ENCODE measurements around the gene HLCS. TPM values are rescaled to one million over a fixed set of nuclear protein-coding genes. Genes with fewer than 3 reads are reported as not detected.

Gene HLCS
- total RNA-seq, 1 donor from 2014 or later: 21.9 TPM

- no peak for DNase-seq (ENCODE audit: low read depth, low spot score)
- TF ChIP-seq CTCF (conservative IDR thresholded peaks at IDR 0.05): no peak
- H3K4me1 Mint-ChIP-seq: peaks cover 9% of the 10 kb centered on the region
- H3K36me3 Mint-ChIP-seq (ENCODE audit: low read depth): no peaks in the 10 kb centered on the region
- H3K9me3 Mint-ChIP-seq: no peaks in the 10 kb centered on the region
- H3K27ac Mint-ChIP-seq (ENCODE audit: unreplicated experiment): no peak overlapping the region
- peaks cover 99% of the 10 kb centered on the region for H3K27me3 Mint-ChIP-seq (ENCODE audit: low read depth)
- peak overlapping the region; percentile 51 for H3K4me3 Mint-ChIP-seq
Measured at GRCh38 chr21:36709030-36709867, 257.2 kb downstream of the HLCS start.

GRCh38 chr21:36708286-36709029 is 258.0 kb downstream of the HLCS start:
- no peak for DNase-seq (ENCODE audit: low read depth, low spot score)
- no peak overlapping the region for H3K4me3 Mint-ChIP-seq
- no peaks in the 10 kb centered on the region for H3K36me3 Mint-ChIP-seq (ENCODE audit: low read depth)
- TF ChIP-seq CTCF (conservative IDR thresholded peaks at IDR 0.05): no peak
- peaks cover 99% of the 10 kb centered on the region for H3K27me3 Mint-ChIP-seq (ENCODE audit: low read depth)
- H3K4me1 Mint-ChIP-seq: peaks cover 9% of the 10 kb centered on the region
- no peak overlapping the region for H3K27ac Mint-ChIP-seq (ENCODE audit: unreplicated experiment)
- no peaks in the 10 kb centered on the region for H3K9me3 Mint-ChIP-seq

- Mint-ChIP-seq H3K9me3 (no peaks in the 10 kb centered on the region), H3K4me1 (peaks cover 9% of the 10 kb centered on the region), H3K27ac (ENCODE audit: unreplicated experiment) (no peak overlapping the region), H3K27me3 (ENCODE audit: low read depth) (peaks cover 99% of the 10 kb centered on the region), H3K4me3 (no peak overlapping the region), H3K36me3 (ENCODE audit: low read depth) (no peaks in the 10 kb centered on the region)
- no peak for TF ChIP-seq CTCF (conservative IDR thresholded peaks at IDR 0.05)
- no peak for DNase-seq (ENCODE audit: low read depth, low spot score)
Measured at GRCh38 chr21:36707763-36708285, 258.6 kb downstream of the HLCS start.

- TF ChIP-seq CTCF (conservative IDR thresholded peaks at IDR 0.05): no peak
- H3K27ac Mint-ChIP-seq (ENCODE audit: unreplicated experiment): no peak overlapping the region
- peaks cover 99% of the 10 kb centered on the region for H3K27me3 Mint-ChIP-seq (ENCODE audit: low read depth)
- peaks cover 9% of the 10 kb centered on the region for H3K4me1 Mint-ChIP-seq
- no peak for DNase-seq (ENCODE audit: low read depth, low spot score)
- H3K4me3 Mint-ChIP-seq: peak overlapping the region; percentile 57
- no peaks in the 10 kb centered on the region for H3K36me3 Mint-ChIP-seq (ENCODE audit: low read depth)
- no peaks in the 10 kb centered on the region for H3K9me3 Mint-ChIP-seq
Measured at GRCh38 chr21:36706951-36707762, 259.3 kb downstream of the HLCS start.

GRCh38 chr21:36706482-36706852 is 260.0 kb downstream of the HLCS start:
- peaks cover 99% of the 10 kb centered on the region for H3K27me3 Mint-ChIP-seq (ENCODE audit: low read depth)
- peaks cover 12% of the 10 kb centered on the region for H3K4me1 Mint-ChIP-seq
- no peaks in the 10 kb centered on the region for H3K36me3 Mint-ChIP-seq (ENCODE audit: low read depth)
- H3K9me3 Mint-ChIP-seq: no peaks in the 10 kb centered on the region
- H3K4me3 Mint-ChIP-seq: peak overlapping the region; percentile 57
- DNase-seq (ENCODE audit: low read depth, low spot score): no peak
- TF ChIP-seq CTCF (conservative IDR thresholded peaks at IDR 0.05): no peak
- no peak overlapping the region for H3K27ac Mint-ChIP-seq (ENCODE audit: unreplicated experiment)
